ENCODE measurements around the gene CRIM1. TPM values are rescaled to one million over a fixed set of nuclear protein-coding genes. Genes with fewer than 3 reads are reported as not detected.

Gene CRIM1
- total RNA-seq, 1 donor from 2014 or later: 60.4 TPM

- intact Hi-C loops (cut with DNase I): no loop called here
- Histone ChIP-seq H3K4me3 (no peak overlapping the region), H3K27me3 (no peaks in the 10 kb centered on the region), H3K36me3 (peaks cover 0 to 27% of the 10 kb centered on the region in 2 donors), H3K4me1 (peaks cover 51% of the 10 kb centered on the region), H3K27ac (peak overlapping the region; percentile 62), H3K9me3 (no peaks in the 10 kb centered on the region)
- no peak for DNase-seq (ENCODE audit: extremely low spot score in 2 of 2)
- TF ChIP-seq POLR2AphosphoS5 (IDR thresholded peaks at IDR 0.05; ENCODE audit: insufficient read depth in 1 of 2, low read depth in 1 of 2): no peak
- TF ChIP-seq CTCF (IDR thresholded peaks at IDR 0.05): no peak
- no peak for TF ChIP-seq POLR2A (IDR thresholded peaks at IDR 0.05)
Measured at GRCh38 chr2:36484454-36484853, 128.9 kb downstream of the CRIM1 start.

DNA sequence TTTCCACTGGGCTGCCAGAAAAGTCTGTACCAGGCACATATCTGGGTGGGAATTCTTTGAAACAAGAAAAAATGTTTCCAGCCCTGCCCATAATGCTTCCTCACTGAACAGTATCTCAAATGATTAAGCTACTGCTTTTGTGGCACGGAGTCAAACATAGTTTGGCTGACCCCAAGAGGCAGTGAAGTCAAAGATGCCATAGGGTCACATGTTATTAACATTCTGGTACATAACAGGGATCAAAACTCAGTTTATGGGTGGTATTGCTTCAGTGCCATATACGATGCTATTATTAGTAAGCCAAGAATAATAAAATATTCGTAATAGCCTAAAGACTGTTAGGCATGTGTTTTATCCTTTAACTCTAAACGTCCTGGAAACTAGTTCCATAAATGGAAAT lies 129.9 kb downstream of the CRIM1 start:
- Histone ChIP-seq H3K4me1 (peaks cover 59% of the 10 kb centered on the region), H3K27me3 (no peaks in the 10 kb centered on the region), H3K27ac (peak overlapping the region; percentile 62), H3K9me3 (no peaks in the 10 kb centered on the region), H3K36me3 (peaks cover 0 to 16% of the 10 kb centered on the region in 2 donors), H3K4me3 (no peak overlapping the region)
- intact Hi-C loops (cut with DNase I): no loop called here
- no peak for DNase-seq (ENCODE audit: extremely low spot score in 2 of 2)
- TF ChIP-seq POLR2A (IDR thresholded peaks at IDR 0.05) (no peak), POLR2AphosphoS5 (IDR thresholded peaks at IDR 0.05; ENCODE audit: insufficient read depth in 1 of 2, low read depth in 1 of 2) (no peak), CTCF (IDR thresholded peaks at IDR 0.05) (no peak)

GRCh38 chr2:36486521-36487044 lies 131.0 kb downstream of the CRIM1 start:
- Histone ChIP-seq H3K9me3 (no peaks in the 10 kb centered on the region), H3K4me1 (peaks cover 62% of the 10 kb centered on the region), H3K27me3 (no peaks in the 10 kb centered on the region), H3K36me3 (peaks cover 0 to 7% of the 10 kb centered on the region in 2 donors), H3K27ac (peak overlapping the region; percentile 62), H3K4me3 (no peak overlapping the region)
- TF ChIP-seq POLR2AphosphoS5 (IDR thresholded peaks at IDR 0.05; ENCODE audit: insufficient read depth in 1 of 2, low read depth in 1 of 2): peak in 1 of 2 donors; percentile 33
- no peak for TF ChIP-seq POLR2A (IDR thresholded peaks at IDR 0.05)
- DNase-seq (ENCODE audit: extremely low spot score in 2 of 2): no peak
- intact Hi-C loops (cut with DNase I): no loop called here

DNA sequence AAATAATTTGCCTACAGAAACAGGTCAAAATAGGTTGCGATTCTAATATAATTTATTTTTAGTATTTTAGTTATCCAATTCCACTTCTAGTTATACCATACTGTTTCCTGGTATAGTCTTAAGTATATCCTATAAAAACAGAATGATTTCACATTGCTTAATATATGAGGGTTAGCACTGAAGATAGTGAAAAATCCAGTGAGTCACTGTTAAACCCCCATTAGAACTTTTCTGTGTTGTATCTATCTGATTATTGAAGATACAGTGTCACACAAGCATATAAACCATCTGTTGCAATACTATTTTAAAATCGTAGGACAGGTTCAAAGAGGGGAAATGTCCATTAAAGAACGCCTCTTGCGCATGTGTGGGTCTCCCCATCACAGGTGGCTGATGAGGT lies 132.4 kb downstream of the CRIM1 start:
- intact Hi-C loops (cut with DNase I): no loop called here
- peaks cover 70% of the 10 kb centered on the region for H3K4me1 ChIP-seq
- no peaks in the 10 kb centered on the region for H3K9me3 ChIP-seq
- no peak overlapping the region for H3K27ac ChIP-seq
- no peak for DNase-seq (ENCODE audit: extremely low spot score in 2 of 2)
- no peaks in the 10 kb centered on the region for H3K27me3 ChIP-seq
- TF ChIP-seq CTCF (IDR thresholded peaks at IDR 0.05) (no peak), POLR2AphosphoS5 (IDR thresholded peaks at IDR 0.05; ENCODE audit: insufficient read depth in 1 of 2, low read depth in 1 of 2) (no peak), POLR2A (IDR thresholded peaks at IDR 0.05) (no peak)
- peaks cover 0 to 4% of the 10 kb centered on the region in 2 donors for H3K36me3 ChIP-seq
- H3K4me3 ChIP-seq: no peak overlapping the region

GRCh38 chr2:36489281-36489680 lies 133.7 kb downstream of the CRIM1 start:
- H3K9me3 ChIP-seq: no peaks in the 10 kb centered on the region
- no peaks in the 10 kb centered on the region for H3K27me3 ChIP-seq
- no peaks in the 10 kb centered on the region for H3K36me3 ChIP-seq
- intact Hi-C loops (cut with DNase I): no loop called here
- TF ChIP-seq POLR2AphosphoS5 (IDR thresholded peaks at IDR 0.05; ENCODE audit: insufficient read depth in 1 of 2, low read depth in 1 of 2): no peak
- TF ChIP-seq CTCF (IDR thresholded peaks at IDR 0.05): no peak
- TF ChIP-seq POLR2A (IDR thresholded peaks at IDR 0.05): no peak
- H3K27ac ChIP-seq: peak overlapping the region; percentile 70
- H3K4me3 ChIP-seq: no peak overlapping the region
- DNase-seq (ENCODE audit: extremely low spot score in 2 of 2): no peak
- H3K4me1 ChIP-seq: peaks cover 71% of the 10 kb centered on the region

Data from vagina (tissue), 2 donors.